GM18508 (cell line): ENCODE data around the gene GOLIM4.
A peak's percentile ranks its signal among the peaks of the same experiment; 100 is the strongest.

Experiments
- ATAC-seq: cut with Tn5 transposase; IDR thresholded peaks from one replicate; pipeline ENCODE4 v1.9.1; 2021; ENCODE audit warnings: moderate number of reproducible peaks; ENCODE audit not compliant: insufficient read depth, unreplicated experiment

Gene GOLIM4

DNA sequence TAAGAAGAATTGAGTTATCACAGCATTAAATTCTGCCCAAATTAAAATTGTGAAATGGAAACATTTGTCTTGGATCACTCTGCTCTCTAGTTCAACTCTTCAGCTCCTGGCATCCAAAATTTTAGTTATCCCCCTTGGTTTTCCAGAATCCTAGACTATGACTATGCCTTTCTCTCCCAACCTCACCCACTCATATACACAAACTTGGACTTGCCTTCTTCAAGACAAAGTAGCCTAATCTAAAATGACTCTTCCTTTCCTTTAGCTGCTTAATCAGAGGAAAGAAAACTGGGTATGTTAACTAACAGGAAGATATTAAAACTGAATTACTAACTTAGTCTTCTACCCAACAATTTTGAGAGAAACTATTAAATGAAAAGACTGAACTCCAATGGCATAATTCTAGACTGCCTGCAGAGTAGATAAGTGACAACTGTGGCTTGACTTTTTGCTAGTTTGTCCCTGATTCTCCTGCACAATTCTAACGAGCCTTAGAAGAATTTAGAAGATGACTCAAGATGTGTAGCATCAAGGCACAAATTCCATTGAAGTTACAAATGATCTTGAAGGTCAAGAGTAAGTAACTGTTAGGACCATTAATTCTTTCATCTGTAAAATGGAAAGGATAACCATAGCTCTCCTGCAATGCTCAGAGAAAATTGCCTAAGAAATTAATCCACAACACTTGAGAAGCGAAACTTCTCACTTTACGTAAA lies 5.2 kb upstream of the GOLIM4 start:
- ATAC-seq = no peak

DNA sequence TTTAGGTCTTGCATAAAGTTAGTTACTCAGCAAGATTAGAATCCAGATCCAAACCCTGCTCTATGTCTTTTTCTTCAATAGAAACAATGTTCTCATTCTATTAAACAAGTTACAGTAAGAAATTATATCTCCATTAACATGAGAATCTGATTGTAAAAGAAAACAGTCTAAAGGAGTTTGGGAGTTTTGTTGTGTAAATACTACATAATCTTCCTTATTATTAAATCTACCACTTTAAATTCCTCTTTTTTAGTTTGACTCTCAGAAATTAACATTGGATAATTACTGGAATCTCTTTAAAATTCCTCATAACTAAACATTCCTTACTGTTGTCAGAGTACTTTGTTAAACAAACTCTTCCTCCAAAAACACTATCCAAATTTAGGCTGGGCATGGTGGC lies 1.7 kb upstream of the GOLIM4 start:
- ATAC-seq = no peak

DNA sequence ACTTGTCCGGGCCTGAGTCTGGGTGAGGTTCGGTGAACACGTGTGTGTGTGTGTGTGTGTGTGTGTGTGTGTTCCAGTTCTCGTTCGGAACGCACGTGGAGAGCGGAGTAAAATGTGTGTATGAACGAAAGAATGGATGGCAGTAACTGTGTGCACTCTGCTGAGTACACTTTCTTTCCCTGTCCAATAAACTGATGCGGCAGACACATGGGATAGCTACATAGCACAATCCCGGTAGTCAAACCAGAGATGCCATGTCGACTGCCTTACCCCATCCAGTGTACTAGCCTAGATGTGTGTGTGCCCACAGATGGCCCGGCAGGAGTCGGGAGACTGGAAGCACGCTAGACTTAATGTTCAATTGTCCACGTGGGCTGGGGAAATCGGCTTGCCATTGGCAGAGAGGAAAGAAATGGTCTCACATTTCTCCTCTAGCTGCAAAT lies 507 bp upstream of the GOLIM4 start:
- ATAC-seq = peak; percentile 6

DNA sequence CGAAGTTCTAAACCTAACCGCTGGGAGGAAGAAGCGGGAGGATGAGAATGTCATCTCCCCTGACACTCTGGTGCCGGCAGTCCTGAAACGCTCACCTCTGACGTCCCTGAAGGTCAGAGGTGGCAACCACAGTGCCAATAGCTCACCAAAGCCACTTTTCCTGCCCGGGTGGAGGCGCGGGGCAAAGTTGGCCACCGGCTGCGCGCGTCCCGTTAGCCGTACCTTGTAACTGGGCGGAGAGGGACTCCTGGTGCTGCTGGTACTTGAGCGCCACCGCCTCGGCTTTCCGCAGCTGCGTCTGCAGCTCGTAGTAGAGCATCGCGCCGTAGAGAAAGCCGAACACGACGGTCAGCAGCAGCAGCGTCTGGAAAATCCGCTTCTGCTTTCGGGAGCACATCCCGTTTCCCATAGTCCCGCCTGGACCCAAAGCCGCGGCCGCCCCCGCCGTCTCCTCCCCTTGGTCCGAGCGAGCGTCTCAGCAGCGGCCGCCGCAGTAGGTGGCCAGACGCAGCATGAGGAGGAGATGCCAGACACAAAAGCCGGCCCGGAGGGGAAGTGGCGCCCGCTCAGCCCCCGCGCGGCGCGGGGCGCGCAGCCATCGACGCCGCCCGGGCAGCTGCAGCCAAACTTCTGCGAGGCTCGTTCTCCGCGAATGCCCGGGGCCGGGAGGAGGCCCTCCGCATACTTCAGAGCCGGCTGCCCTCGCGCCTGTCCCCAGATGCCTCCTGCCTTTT lies 680 bp downstream of the GOLIM4 start:
- peak; percentile 38 for ATAC-seq

DNA sequence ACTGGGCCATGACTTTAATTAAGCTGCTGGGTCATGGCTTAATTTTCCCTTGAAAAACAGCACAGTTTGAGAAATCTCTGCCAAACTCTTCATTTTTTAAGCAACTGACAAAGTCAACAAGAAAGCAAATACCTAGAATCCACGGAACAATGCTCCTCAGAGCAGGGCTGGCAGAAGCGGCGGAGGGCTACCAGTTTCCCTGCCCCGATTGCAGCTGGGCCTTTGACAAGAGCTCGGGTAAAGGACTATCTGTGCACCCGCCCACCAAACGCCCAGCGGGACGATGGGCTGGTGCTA lies 1.2 kb downstream of the GOLIM4 start:
- ATAC-seq = no peak

DNA sequence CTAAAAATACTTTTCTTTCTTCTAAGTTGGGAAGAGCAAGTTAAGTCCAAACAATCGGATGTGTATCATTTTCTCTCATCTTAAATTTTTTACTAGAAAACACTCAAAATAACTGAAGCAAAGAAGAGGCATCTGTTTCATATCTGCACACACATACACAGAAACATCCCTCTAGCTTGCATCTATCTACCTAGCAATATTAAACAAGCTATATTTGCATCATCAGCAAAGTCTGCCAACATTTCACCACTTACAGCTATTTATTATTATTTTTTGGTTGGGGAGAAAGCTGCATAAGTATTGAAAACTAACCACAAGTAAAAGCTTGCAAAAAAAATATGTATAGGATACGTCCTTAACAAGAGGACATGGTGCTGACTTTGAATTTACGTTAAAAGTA lies 1.9 kb downstream of the GOLIM4 start:
- no peak for ATAC-seq

DNA sequence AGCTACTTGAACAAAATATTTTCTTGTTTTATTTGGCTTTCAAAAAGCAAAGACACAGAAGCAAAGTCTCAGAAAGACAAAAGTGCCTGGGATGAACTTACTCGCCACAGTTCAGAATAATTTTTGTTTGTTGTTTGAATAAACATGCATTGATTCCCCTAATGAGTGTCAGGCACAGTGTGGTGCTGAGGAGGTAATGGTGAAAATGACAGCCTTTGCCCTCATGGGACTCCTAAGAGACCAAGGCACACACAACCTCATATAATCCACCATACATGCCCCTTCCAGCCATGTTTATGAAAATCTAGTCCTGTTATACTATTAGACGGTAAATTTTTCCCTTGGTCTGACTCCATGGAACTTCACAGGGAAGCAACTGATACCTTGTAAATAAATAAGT lies 2.5 kb downstream of the GOLIM4 start:
- ATAC-seq = no peak

DNA sequence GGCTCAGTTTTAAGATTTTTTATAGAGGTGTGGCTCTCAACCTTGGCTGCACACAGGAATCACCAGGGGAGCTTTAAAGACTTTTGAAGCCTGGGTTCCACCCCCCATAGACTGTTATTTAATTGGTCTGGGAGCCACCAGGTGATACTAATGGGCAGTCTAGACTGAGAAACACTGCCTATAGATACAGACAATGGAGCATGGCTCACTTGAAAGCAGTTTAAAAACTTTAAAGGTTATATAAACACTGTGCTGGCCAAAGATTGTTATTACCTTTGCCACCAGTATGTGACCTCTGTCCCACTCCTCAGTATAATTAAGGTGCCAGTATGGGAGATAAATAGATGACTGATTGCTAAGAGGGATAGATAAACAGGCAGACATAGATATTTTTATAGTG lies 3.8 kb downstream of the GOLIM4 start:
- ATAC-seq = no peak

DNA sequence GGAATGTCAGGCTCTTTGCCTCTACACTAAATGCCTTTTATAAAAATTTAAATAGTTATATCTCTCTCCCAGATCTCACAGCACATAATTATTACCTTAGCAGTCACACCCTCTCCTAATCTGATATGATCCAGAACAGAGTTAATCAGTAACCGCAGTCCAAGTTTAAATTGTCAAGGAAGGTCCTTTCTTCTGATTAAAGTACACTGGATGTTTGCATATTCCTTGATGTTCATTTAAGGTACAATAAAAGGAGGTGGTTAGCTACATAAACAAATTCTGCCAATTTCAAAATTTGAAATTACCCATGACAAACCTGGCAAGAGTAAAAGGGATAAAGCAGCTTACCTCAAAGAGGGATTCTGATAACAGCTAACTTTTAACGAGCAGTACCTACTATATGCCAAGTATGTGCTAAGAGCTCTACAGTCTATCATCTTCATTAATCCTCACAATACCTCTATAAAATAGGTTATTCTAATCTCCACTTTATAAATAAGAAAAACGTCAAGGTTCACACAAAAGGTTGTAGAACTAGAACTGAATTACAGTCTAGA lies 4.3 kb downstream of the GOLIM4 start:
- ATAC-seq = no peak

DNA sequence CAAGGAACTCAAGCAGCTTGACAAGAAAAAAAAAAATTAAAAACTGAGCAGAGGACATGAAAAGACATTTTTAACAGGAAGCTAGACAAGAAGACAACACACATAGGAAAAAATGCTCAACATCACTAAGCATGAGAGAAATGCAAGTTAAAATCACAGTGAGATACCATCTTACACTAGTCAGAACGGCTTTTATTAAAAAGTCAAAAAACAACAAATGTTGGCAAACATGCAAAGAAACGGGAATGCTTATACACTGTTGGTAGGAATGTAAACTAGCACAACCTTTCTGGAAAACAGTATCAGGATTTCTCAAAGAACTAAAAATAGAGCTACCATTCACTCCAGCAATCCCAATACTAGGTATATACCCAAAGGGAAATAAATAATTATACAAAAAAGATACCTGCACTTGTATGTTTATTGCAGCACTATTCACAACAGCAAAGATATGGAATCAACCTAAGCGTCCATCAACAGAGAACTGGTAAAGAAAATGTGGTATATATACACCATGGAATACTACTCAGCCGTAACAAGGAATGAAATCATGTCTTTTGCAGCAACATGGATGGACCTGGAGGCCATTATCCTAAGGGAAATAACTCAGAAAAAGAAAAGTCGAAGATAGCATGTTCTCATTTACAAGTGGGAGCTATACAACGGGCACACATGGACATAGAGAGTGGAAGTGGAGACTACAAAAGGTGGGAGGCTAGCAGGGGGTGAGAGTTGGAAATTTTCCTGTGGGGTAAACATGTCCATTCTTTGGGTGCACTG lies 5.2 kb downstream of the GOLIM4 start:
- no peak for ATAC-seq

DNA sequence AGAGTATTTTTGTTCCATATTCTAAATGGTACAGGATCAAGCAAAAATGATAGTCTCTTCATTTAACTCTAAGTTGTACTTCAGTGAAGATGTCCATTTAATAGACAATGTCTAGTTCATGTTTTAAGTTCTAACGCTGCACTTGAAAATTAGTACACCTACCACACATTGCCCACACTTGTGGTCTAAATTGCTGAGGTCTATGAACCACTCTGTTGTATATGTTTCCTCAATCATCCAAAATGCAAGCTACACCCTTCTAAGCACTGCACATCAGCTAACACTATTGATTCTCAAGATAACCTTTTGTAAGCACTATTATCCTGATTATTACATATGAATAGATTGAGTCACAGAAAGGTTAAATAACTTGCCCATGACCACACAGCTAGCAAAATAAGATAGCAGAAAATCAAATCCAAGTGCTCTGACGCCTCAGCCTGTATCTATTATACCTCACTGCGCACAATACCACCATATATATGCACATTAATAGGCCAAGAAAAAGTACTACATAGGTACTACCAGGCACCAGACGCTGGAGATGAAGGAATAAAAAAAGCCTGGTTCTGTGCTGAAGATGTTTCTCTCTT lies 6.4 kb downstream of the GOLIM4 start:
- ATAC-seq = no peak

DNA sequence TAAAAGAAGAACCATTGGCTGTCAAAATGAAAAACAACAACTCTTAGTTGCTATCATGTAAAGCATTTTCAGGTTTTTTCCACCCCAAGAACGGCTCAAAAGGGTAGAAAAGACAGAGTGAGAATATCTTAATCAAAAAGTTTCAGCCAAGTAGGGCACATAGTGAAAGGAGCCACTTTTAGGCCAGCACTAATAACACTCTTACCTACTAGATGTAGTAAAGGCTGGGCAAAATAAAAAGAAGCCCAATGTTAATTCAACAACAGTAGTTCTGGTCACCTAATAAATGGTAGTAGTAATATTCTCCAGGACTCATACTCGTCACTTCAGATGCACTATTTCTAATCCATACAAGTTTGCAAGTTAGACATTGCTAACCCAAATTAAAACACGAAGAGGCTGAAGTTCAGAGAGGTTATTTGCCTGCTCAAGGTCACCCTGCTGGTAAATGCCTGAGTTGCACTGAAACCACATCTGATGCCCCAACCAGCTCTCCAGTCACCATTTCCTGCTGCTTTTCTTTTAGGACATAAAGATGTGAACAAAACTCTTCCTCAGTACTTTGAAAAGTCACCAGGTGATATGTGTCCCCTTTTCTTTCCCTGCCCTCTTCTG lies 7.5 kb downstream of the GOLIM4 start:
- ATAC-seq = peak; percentile 49

DNA sequence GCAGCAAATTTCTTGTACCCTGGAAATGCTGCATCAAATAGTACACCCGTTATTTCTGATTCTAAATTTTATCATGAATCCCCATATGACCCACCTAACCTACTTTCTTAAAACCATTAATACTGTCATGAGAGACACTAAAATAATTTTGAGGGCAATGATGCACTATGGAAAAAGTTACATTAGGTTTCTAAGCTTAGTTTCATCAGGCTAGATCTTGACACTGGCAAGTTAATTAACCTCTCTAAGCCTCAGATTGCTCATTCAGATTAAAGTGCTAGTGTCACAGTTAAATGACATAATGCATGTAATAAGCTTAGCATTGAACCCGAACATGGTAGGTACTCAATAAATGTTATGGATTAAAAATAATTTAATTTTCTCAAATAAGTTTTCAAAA lies 8.2 kb downstream of the GOLIM4 start:
- ATAC-seq = no peak

DNA sequence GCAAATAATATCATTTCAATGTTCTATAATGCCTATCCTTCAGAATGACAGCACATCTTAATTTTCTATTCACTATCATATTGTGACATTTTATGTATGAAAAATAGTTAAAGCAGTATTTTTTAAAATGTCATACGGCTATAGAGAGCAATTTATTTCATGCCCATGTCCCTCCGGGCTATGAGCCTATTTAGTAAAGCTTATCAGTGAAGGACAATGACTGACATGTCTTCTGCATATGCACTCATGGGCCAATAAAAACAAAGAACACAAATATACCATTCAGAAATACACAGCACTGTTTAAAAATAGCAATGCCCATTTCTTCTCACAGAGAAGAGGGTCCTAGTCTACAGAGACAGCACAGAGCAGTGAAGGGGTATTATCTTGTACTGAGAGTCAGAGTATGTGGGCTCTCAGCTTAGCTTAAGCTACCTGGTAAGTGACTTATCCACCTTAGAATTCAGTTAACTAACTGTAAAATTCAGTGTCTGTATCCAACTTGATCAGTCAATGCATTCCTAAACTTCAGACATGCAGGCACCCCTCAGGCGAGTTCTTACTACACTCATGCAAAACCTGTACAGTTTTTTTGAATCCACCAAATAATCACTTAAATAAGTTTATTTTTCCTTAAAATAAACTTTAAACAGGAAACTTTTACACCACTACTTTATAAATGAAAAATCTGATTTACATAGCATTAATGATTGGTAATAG lies 9.0 kb downstream of the GOLIM4 start:
- no peak for ATAC-seq

DNA sequence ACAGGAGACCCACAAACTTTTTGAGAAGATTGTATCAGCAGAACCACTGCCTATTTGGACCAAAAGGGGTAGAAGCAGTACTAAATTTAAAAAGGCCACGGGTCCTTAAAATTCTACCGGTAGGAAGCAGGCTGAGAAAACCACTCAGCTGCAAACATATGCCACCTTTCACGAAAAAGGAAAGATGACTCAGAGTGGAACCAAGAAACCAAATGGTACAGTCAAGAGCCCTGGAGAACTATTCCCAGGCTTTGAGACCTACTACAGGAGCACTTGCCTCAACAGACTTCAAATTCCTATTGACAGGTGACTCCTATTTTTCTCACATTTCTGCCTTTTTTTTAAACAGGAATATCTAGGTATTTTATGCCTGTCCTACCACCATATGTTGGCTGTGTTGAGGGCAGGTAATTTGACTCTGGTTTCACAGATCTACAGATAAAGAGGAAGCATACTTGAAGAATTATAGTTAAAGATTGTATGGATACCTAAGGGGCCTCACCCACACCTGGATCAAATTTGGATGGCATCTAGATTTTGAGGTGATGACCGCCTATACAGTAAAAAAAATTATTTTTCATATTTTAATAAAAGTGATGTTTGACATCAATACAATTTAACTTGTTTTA lies 10.1 kb downstream of the GOLIM4 start:
- ATAC-seq = peak; percentile 51

DNA sequence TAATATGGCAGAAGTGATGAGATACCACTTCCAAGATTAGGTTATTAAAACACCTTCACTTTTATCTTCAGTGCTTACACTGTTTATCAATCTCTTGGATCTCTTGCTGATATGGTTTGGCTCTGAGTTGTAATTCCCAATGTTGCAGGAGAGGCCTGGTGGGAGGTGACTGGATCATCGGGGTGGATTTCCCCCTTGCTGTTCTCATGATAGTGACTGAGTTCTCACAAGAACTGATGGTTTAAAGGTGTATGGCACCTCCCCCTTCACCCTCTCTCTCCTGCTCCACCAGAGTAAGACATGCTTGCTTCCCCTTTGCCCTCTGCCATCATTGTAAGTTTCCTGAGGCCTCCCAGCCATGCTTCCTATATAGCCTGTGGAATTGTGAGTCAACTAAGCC lies 11.8 kb downstream of the GOLIM4 start:
- ATAC-seq = no peak

DNA sequence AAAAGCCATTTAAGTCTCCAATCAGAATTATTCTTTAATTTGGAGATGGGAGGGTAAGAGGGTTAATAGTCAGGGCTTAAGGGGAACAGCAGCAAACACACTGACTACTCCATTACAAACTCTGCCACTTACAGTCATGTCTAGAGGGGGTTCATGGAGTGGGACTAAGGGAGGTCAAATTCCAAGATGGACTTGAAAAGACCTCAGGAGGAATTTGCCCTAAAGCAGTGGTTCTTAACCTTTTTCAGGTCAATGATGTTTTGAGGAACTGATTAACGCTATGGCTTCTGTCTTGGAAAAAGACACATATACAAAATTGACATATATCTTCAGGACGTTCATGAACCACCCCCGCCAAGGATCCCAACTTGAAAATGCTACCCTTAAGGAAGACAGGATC lies 13.9 kb downstream of the GOLIM4 start:
- no peak for ATAC-seq

DNA sequence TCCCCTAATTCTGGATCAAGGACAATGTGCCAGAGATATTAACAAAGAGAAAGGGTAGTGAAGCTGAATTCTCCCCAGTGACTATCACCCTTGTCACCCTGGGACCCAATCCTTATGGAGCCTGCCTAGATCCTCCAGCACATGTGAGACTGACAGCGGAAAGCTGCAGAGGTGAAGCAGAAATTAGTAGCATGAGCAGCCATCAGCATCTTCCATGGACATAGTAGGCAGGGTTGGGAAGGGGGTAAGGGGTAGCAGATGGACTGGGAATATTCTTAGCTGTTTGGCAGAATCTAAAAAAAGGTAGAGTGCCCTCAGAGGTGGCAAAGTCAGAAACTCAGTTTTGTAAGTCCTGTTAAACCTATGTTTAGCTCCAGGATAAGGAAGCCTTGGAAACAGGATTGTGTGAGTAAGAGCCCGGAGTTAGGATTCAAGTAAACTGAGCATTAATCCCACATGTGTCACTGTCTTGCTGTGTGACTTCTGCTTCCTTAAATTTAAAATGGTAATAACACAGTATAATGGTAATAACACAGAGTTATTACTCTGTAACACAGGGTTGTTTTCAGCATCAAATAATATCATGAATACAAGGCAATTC lies 14.5 kb downstream of the GOLIM4 start:
- no peak for ATAC-seq
